VCaP (cell line): ENCODE measurements around the gene CNTFR.

Experiments
- H3K27ac ChIP-seq: fragments of 450-650 bp; 2 replicates; pipeline ENCODE4 v1.5.1; 2017
- TF ChIP-seq, protein P1 (sequence below): fragments of 450-650 bp; conservative IDR thresholded peaks from 2 replicates; pipeline ENCODE4 v1.5.1; 2017; ENCODE audit warnings: mild to moderate bottlenecking, moderate library complexity

CNTFR gene

DNA sequence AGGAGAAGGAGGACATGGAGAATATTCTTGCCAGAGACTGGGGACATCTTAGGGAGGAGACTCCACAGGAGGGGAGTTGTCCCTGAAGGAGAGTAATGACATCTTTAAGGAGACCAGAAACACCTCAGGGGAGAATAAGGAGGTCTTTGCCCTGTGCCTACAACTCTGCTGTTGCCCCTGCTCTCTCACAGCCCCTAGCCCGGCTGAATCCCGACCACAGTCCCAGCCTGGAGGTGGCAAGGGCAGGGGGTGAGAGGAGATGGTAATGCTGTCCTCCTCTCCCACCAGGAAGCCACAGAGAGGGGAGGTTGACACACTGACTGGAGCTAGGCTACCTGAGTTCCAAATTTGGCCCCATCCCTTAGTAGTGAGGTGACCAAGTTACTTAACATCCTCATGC, 36.5 kb downstream of the CNTFR start:
- TF ChIP-seq, protein P1, sequence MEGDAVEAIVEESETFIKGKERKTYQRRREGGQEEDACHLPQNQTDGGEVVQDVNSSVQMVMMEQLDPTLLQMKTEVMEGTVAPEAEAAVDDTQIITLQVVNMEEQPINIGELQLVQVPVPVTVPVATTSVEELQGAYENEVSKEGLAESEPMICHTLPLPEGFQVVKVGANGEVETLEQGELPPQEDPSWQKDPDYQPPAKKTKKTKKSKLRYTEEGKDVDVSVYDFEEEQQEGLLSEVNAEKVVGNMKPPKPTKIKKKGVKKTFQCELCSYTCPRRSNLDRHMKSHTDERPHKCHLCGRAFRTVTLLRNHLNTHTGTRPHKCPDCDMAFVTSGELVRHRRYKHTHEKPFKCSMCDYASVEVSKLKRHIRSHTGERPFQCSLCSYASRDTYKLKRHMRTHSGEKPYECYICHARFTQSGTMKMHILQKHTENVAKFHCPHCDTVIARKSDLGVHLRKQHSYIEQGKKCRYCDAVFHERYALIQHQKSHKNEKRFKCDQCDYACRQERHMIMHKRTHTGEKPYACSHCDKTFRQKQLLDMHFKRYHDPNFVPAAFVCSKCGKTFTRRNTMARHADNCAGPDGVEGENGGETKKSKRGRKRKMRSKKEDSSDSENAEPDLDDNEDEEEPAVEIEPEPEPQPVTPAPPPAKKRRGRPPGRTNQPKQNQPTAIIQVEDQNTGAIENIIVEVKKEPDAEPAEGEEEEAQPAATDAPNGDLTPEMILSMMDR, result no peak
- no peak overlapping the region for H3K27ac ChIP-seq

DNA sequence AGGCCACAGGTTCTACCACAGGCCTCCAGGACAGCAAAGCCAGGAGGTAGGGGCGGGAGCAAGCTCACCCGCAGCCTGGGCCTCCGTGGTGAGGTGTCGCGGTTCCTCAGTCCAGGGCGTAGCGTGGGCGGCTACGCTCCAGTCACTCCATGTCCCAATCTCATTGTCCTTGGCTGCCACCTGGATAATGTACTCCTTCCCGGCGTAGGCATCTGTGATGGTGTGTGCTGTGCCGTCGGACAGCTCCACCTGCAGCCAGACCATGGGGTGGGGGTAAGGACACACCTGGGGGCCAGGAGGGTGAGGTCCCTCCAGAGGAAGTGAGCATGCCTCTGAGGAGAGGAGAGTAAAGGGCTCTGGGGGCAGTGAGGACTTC, 36.9 kb downstream of the CNTFR start:
- TF ChIP-seq, protein P1, result no peak
- H3K27ac ChIP-seq, result no peak overlapping the region

DNA sequence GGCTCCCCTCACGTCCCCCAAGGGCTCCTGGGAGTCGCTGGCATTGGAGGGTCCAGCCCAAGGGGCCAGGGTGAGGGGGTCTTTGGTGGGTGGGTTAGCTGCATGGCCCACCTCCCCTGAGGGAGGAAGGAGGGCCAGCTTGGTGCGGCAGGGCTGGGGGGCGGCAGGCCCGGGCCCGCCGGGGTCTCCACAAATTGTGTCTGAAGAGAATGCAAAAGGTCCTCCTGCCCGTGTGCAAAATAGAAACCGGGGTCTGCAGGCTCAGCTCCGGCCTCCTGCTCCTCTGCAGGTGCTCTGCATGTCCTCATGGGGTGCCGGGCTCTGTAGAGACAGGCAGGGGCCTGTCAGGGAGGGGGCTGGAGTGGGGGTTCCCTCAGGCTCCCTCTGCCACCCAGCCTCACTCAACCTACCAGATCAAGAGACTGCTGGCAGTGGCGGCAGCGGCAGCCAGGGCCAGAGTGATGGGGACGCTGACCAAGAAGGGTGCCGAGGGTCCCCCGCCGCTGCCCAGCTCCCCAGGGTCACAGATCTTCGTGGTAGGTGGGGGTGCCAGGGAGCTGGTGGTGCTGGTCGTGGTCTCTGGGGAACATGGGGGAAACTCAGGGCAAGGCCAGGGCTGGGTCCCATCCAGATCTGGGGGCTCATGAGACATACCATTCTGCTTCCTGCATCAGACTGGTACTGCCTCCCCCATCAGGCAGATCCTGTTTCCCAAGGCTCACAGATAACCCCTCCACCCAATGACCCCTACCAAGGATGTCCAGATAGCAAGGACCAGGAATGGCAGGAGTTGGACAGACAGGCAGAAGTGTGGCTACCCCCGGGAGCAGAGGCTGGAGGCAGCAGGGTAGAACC, 37.5 kb downstream of the CNTFR start:
- TF ChIP-seq, protein P1, result no peak
- no peak overlapping the region for H3K27ac ChIP-seq

DNA sequence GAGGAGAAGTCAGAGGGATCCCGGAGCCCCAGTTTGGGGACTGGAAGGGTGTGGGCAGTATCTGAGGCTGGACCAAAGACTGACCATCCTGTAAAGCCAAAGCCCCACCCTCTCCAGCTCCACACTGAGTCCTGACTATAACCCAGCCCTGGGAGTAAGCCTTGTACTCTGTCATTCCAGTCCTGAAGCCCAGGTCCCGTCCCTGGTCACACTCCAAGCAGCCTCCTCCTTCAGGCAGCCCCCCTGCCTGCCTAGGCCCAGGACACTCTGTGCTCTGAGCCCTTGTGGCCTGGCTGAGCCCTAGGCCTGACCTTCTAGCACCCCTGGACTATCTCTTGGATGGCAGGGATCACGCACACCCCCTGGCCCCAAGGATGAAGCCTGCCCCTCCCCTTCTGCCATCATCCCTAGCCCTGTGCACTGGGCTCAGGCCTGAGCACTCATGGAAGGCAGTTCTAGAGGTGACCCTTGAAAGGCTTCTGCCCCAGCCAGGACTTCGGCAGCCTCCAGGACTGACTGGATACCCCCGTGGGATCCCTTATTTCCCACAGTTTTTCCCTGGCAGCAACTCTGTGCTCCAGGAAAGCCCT, 38.7 kb downstream of the CNTFR start:
- TF ChIP-seq, protein P1, result no peak
- no peak overlapping the region for H3K27ac ChIP-seq

DNA sequence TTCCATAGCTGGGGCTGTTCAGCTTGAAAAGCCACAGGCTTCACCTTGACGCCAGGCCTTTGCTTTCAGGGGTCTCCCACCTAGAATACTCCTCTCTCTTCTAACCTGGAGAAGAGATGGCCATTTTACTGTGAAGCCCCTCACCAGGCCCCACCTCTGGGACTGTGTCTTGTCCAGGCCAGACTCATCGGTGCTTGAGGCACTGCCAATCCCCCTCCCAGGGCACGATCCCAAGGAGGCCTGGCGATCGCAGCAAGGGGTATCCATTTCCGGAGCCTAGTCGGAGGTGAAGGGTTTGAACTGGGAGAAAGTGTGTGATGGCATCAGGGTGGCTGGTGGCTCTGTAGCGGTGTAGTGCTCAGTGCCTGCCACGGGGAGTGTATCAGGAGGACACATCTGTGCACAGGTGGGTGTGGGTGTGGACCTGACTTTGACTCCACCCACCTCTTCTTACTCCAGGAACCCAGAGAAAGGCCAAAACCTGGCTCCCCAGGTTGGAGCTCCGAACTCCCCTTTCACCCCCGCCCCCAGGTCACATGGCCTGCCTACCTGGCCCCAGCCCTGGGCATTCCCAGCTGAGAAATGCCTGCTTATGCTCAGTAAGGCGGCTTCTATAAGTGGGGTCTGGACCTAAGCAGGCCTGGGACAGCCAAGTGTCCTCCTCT, 39.4 kb downstream of the CNTFR start:
- TF ChIP-seq, protein P1, result no peak
- H3K27ac ChIP-seq, result no peak overlapping the region

DNA sequence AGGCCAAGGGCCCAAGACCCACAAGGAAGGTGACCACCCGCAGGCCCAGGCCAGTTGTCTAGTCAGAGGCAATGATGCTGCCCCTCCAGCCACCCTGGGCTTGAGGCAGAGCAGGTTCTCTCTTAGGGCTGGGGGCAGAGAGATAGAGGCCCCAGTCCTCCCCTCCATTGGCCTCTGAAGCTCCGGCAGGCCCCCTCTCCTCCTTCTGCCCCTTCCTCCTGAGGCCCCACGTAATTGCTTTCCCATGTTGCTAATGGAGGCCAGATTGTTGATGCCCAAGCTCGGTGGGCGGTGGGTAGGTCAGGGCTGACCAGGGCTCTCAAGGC, 40.2 kb downstream of the CNTFR start:
- TF ChIP-seq, protein P1, result no peak
- H3K27ac ChIP-seq, result no peak overlapping the region

DNA sequence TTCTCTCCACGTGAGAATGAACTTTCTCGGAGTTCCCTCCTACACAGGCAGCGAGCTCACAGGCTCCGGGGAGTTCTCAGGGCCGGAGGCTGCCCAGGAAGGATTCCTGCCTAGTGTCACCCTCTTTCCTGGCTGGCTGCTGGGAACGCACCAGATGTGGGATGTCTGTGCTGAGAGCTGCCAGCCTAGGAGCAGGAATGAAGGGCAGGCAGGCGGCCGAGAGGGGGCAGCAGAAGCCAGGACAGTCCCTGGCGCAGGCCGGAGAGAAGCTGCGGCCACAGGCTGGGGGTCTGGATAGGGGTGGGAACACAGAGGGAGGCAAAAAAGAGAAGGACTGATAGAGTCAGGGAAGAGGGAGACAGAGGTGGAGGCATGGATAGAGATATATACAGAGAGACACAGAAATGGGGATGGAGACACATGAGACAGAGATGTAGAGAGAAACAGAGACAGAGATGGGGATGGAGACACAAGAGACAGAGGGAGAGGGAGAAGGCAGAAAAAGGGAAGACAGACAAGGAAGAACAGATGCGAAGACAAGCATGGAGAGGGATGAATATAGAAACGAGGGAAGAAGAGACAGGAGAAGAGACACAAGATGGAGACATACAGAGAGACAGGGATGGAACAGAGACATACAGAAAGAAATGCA, 41.4 kb downstream of the CNTFR start:
- no peak overlapping the region for H3K27ac ChIP-seq
- TF ChIP-seq, protein P1, result peak; percentile 96
